NCI-H446 (cell line): Measurements from ENCODE around the gene NPSR1.
A peak's percentile ranks its signal among the peaks of the same experiment; 100 is the strongest.
"Not testable (repeated sequence)": the region's sequence is repeated elsewhere in the genome, so short reads cannot be mapped to it uniquely, and the experiment has no call there.

Experiments used
- DNase-seq, 2 experiments: peaks; one replicate each; lab custom pipeline; 2025; lab: John Stamatoyannopoulos, UW

NPSR1 gene

GRCh38 chr7:34837316-34837715 is 179.3 kb downstream of the NPSR1 start:
- DNase-seq, result peak; percentile 51 to 65

GRCh38 chr7:34837801-34838201 is 179.8 kb downstream of the NPSR1 start:
- peak; percentile 71 to 80 for DNase-seq

GRCh38 chr7:34838329-34838728 is 180.3 kb downstream of the NPSR1 start:
- DNase-seq, result peak; percentile 90 to 96

- no peak for DNase-seq
These were observed 181.6 kb downstream of the NPSR1 start for GRCh38 chr7:34839645-34840044.

- no peak for DNase-seq
These were observed 182.3 kb downstream of the NPSR1 start for GRCh38 chr7:34840176-34840785.

GRCh38 chr7:34841326-34841725 is 183.3 kb downstream of the NPSR1 start:
- DNase-seq, result no peak

GRCh38 chr7:34842782-34843181 is 184.8 kb downstream of the NPSR1 start:
- no peak for DNase-seq

GRCh38 chr7:34844406-34844805 is 186.4 kb downstream of the NPSR1 start:
- DNase-seq, result no peak

GRCh38 chr7:34844936-34845665 is 187.1 kb downstream of the NPSR1 start:
- DNase-seq, result no peak

GRCh38 chr7:34845666-34846361 is 187.8 kb downstream of the NPSR1 start:
- DNase-seq, result no peak

- no peak for DNase-seq
These were observed 189.0 kb downstream of the NPSR1 start for GRCh38 chr7:34846976-34847375.

- no peak for DNase-seq
These were observed 190.7 kb downstream of the NPSR1 start for GRCh38 chr7:34848670-34849069.

- DNase-seq, result no peak
These were observed 191.3 kb downstream of the NPSR1 start for GRCh38 chr7:34849163-34849960.

GRCh38 chr7:34849986-34850385 is 192.0 kb downstream of the NPSR1 start:
- DNase-seq, result peak; percentile 48 to 85

- no peak for DNase-seq
These were observed 192.7 kb downstream of the NPSR1 start for GRCh38 chr7:34850681-34851080.

GRCh38 chr7:34851431-34851830 is 193.4 kb downstream of the NPSR1 start:
- peak; percentile 62 to 91 for DNase-seq

- not testable (repeated sequence) for DNase-seq
These were observed 200.4 kb downstream of the NPSR1 start for GRCh38 chr7:34858444-34858843.

- not testable (repeated sequence) for DNase-seq
These were observed 201.3 kb downstream of the NPSR1 start for GRCh38 chr7:34859281-34859680.

- DNase-seq, result not testable (repeated sequence)
These were observed 208.2 kb downstream of the NPSR1 start for GRCh38 chr7:34866222-34866621.

GRCh38 chr7:34867341-34867740 is 209.3 kb downstream of the NPSR1 start:
- DNase-seq, result not testable (repeated sequence)

GRCh38 chr7:34868602-34869001 is 210.6 kb downstream of the NPSR1 start:
- DNase-seq, result not testable (repeated sequence)

- no peak for DNase-seq
These were observed 211.0 kb downstream of the NPSR1 start for GRCh38 chr7:34869057-34869456.
